Esophagus squamous epithelium (tissue), 4 donors: Measurements from ENCODE around the gene S100PBP.
"Not testable (repeated sequence)": the region's sequence is repeated elsewhere in the genome, so short reads cannot be mapped to it uniquely, and the experiment has no call there.

Experiments
- POLR2A ChIP-seq, 4 donors: fragments of 450-650 bp; IDR thresholded peaks; one replicate each; pipeline ENCODE4 v1.6.1; 2017; ENCODE audit warnings: antibody characterized with exemption in 4 of 4, mild to moderate bottlenecking in 4 of 4, moderate library complexity in 3 of 4
- TF ChIP-seq, protein P1 (sequence below), 6 experiments: fragments of 450-650 bp in 4 of 6; fragments of 200-600 bp in 2 of 6; sonication (generic) in 2 of 6; IDR thresholded peaks; one replicate each; pipeline ENCODE4 v1.5.1; 2016 to 2019; ENCODE audit warnings: antibody characterized with exemption in 6 of 6, mild to moderate bottlenecking in 4 of 6, moderate library complexity in 4 of 6

DNA sequence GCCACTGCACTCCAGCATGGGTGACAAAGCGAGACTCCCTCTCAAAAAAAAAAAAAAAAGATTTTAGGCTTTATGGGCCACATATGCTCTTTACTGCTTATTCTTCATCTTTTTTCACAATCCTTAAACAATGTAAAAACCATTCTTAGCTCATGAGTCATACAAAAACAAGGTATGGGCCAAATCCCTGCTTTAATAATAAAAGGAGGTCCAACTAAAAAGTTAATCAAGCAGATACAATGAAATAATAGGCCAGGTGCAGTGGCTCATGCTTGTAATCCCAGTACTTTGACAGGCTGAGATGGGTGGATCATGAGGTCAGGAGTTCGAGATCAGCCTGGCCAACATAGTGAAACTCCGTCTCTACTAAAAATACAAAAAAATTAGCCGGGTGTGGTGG, 21.7 kb upstream of the S100PBP start:
- TF ChIP-seq, protein P1, sequence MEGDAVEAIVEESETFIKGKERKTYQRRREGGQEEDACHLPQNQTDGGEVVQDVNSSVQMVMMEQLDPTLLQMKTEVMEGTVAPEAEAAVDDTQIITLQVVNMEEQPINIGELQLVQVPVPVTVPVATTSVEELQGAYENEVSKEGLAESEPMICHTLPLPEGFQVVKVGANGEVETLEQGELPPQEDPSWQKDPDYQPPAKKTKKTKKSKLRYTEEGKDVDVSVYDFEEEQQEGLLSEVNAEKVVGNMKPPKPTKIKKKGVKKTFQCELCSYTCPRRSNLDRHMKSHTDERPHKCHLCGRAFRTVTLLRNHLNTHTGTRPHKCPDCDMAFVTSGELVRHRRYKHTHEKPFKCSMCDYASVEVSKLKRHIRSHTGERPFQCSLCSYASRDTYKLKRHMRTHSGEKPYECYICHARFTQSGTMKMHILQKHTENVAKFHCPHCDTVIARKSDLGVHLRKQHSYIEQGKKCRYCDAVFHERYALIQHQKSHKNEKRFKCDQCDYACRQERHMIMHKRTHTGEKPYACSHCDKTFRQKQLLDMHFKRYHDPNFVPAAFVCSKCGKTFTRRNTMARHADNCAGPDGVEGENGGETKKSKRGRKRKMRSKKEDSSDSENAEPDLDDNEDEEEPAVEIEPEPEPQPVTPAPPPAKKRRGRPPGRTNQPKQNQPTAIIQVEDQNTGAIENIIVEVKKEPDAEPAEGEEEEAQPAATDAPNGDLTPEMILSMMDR (IDR thresholded peaks at IDR 0.05) = not testable (repeated sequence)
- TF ChIP-seq POLR2A (IDR thresholded peaks at IDR 0.05) = not testable (repeated sequence)
